Endothelial cell of umbilical vein (primary cell): ENCODE data around the gene MYO1A. TPM values are rescaled to one million over a fixed set of nuclear protein-coding genes. Genes with fewer than 3 reads are reported as not detected.

Experiments used
- BruUV-seq: library from RNA; stranded (reverse); fragments of 400-500 nt; replicated peaks from 2 replicates; lab custom pipeline; 2021; lab: Mats Ljungman, UMichigan
- CTCF ChIA-PET: fragments of 300-600, 350-600 bp; sonication (Branson Sonifier 250); formaldehyde crosslinking; loops from one replicate; lab custom pipeline; 2021; ENCODE audit warnings: antibody characterized with exemption, inconsistent platforms; lab: Charles Lee
- POLR2A ChIA-PET: fragments of 300-600, 350-600 bp; sonication (Branson Sonifier 250); formaldehyde crosslinking; loops from one replicate; lab custom pipeline; 2021; ENCODE audit warnings: antibody characterized with exemption, inconsistent platforms; lab: Charles Lee
- DNase-seq: peaks from one replicate; pipeline ENCODE4 v3.0.0-alpha.2; 2011; ENCODE audit warnings: low read depth, low spot score
- FAIRE-seq: peaks from 2 replicates; lab custom pipeline; 2011; peaks lifted over from hg19 to GRCh38; lab: Jason Lieb, UNC
- H2AFZ ChIP-seq: 2 replicates; pipeline ENCODE4 v1.6.0; 2012; ENCODE audit warnings: low read depth, low read length, control low read depth, inconsistent platforms
- H3K27ac ChIP-seq: 2 replicates; pipeline ENCODE4 v1.5.1; 2011; ENCODE audit warnings: low read depth, mild to moderate bottlenecking, control low read depth, low read length, moderate library complexity; ENCODE audit not compliant: insufficient read depth
- H3K27me3 ChIP-seq, 2 experiments: 2 replicates each; pipeline versions ENCODE4 v1.6.0 to v1.6.1; 2011; ENCODE audit warnings: low read length in 2 of 2, mixed read lengths in 1 of 2; ENCODE audit not compliant: control insufficient read depth in 2 of 2, insufficient read depth in 2 of 2
- H3K36me3 ChIP-seq, 2 experiments: 2 replicates in 1 of 2; 3 replicates in 1 of 2; pipeline ENCODE4 v1.5.1; 2011; ENCODE audit warnings: low read length in 2 of 2, mild to moderate bottlenecking in 1 of 2, moderate library complexity in 1 of 2; ENCODE audit not compliant: control insufficient read depth in 2 of 2, insufficient read depth in 2 of 2; ENCODE audit errors: extremely low read depth in 1 of 2
- H3K4me1 ChIP-seq: 3 replicates; pipeline ENCODE4 v1.5.1; 2011; ENCODE audit warnings: mild to moderate bottlenecking, low read length; ENCODE audit not compliant: control insufficient read depth, insufficient read depth; ENCODE audit errors: extremely low read depth
- H3K4me2 ChIP-seq: 2 replicates; pipeline ENCODE4 v1.6.1; 2011; ENCODE audit warnings: low read length, control low read depth, mixed read lengths; ENCODE audit not compliant: insufficient read depth
- H3K4me3 ChIP-seq, 3 experiments: fragments of 200-600 bp in 1 of 3; sonication (generic), shearing (Covaris generic) in 1 of 3; replicated peaks in 1 of 3; 2 replicates each; pipeline ENCODE4 v1.5.1; 2011 to 2016; ENCODE audit warnings: control low read depth in 3 of 3, low read length in 3 of 3, mild to moderate bottlenecking in 2 of 3, inconsistent platforms in 1 of 3, low read depth in 1 of 3, moderate library complexity in 1 of 3; ENCODE audit not compliant: insufficient read depth in 1 of 3
- H3K79me2 ChIP-seq: 2 replicates; pipeline ENCODE4 v1.6.0; 2012; ENCODE audit warnings: low read length, inconsistent platforms; ENCODE audit not compliant: control insufficient read depth, insufficient read depth
- H3K9ac ChIP-seq: replicated peaks from 2 replicates; pipeline ENCODE3; 2011; ENCODE audit warnings: low read length, control low read depth; ENCODE audit not compliant: insufficient read depth; ENCODE audit errors: extremely low read depth
- H3K9me1 ChIP-seq: replicated peaks from 3 replicates; pipeline ENCODE4 v1.6.0; 2011; ENCODE audit warnings: mild to moderate bottlenecking, low read length; ENCODE audit not compliant: control insufficient read depth, insufficient read depth; ENCODE audit errors: extremely low read depth
- H3K9me3 ChIP-seq: replicated peaks from 2 replicates; pipeline ENCODE4 v1.5.1; 2012; ENCODE audit warnings: low read length, inconsistent platforms; ENCODE audit not compliant: control insufficient read depth, insufficient read depth
- H4K20me1 ChIP-seq: replicated peaks from 2 replicates; pipeline ENCODE3; 2011; ENCODE audit warnings: mild to moderate bottlenecking, low read length; ENCODE audit not compliant: control insufficient read depth, insufficient read depth; ENCODE audit errors: extremely low read depth
- FOS ChIP-seq: IDR thresholded peaks from 2 replicates; pipeline ENCODE4 v1.6.1; 2011; ENCODE audit warnings: mild to moderate bottlenecking, low read length, moderate library complexity, borderline replicate concordance; ENCODE audit not compliant: insufficient read depth
- GATA2 ChIP-seq: IDR thresholded peaks from 2 replicates; pipeline ENCODE4 v1.7.0; 2011; ENCODE audit warnings: low read depth, mild to moderate bottlenecking, moderate library complexity, mixed read lengths, low read length; ENCODE audit not compliant: insufficient read length, insufficient read depth
- POLR2A ChIP-seq: IDR thresholded peaks from 2 replicates; pipeline ENCODE4 v1.6.1; 2012; ENCODE audit warnings: low read depth, mild to moderate bottlenecking, control low read depth, low read length
- POLR2AphosphoS5 ChIP-seq: IDR thresholded peaks from 2 replicates; pipeline ENCODE4 v1.6.1; 2012; ENCODE audit warnings: low read depth, mild to moderate bottlenecking, control low read depth, low read length, moderate library complexity; ENCODE audit not compliant: insufficient read depth
- dilution Hi-C: fragments of 300-500 bp; cut with MboI; formaldehyde crosslinking; loops from one replicate; pipeline ENCODE4 v1.15.0; 2019; ENCODE audit warnings: low sequenced_read_pairs; ENCODE audit not compliant: extremely low pct_ligation_motif_present
- intact Hi-C: fragments of 100-400 bp; cut with micrococcal nuclease; formaldehyde crosslinking; loops from one replicate; pipeline ENCODE4 v1.10.0; 2022
- polyA plus RNA-seq, 4 experiments: library from polyadenylated mRNA; depleted of rRNA in 3 of 4; stranded (reverse) in 3 of 4; unstranded in 1 of 4; fragments of >200 nt; gene quantifications; 2 replicates each; pipeline versions ENCODE4 v1.2.1 to v1.2.3, GENCODE V29; 2011 to 2012; ENCODE audit warnings: missing spikeins in 1 of 4
- total RNA-seq: library from RNA; stranded (reverse); gene quantifications from 2 replicates; pipeline ENCODE4 v1.2.3, GENCODE V29; 2021
- TF ChIP-seq, protein P1 (sequence below), 2 donors: IDR thresholded peaks; 1 replicate in 1 of 2; 2 replicates in 1 of 2; pipeline ENCODE4 v1.5.1; 2011; ENCODE audit warnings: low read length in 2 of 2, mild to moderate bottlenecking in 2 of 2, moderate library complexity in 2 of 2, control low read depth in 1 of 2, inconsistent platforms in 1 of 2, low read depth in 1 of 2; ENCODE audit not compliant: insufficient read depth in 1 of 2; ENCODE audit errors: extremely low read depth in 1 of 2
- TF ChIP-seq, protein P2 (sequence below): IDR thresholded peaks from 2 replicates; pipeline ENCODE4 v1.6.1; 2011; ENCODE audit not compliant: insufficient read depth, insufficient read length

MYO1A gene
- total and polyA plus RNA-seq, 2 donors (not counting 3 experiments of a cell fraction or from before 2014, with no cell fraction given) = not detected

DNA sequence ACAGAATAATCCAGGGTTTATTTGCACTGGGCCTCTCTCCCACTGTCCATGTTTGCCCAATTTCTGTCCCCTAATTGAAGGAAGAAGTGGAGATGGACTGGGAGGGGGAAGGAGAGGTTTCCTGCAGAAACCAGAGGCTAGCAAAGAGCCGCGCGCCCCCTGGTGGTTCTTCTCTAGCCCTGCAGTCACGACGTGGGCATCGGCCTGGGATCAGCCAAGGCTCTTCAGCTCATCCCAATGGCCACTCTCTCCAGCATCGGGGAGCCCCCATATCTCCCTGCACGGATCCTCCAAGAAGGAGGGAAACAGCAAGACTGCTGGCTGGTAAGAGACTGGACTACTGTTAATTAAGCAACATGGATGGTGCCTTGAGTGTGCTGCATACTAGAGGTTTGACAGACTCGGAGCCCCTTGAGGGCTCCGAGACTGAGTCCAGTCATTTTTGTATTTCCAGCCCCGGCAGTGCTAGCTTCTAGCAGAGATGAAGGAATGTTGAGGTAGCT, 62.3 kb downstream of the MYO1A start:
- Histone ChIP-seq H2AFZ (peak overlapping the region; percentile 15), H3K4me2 (peak overlapping the region; percentile 69), H3K4me1 (peaks cover 30% of the 10 kb centered on the region), H4K20me1 (no peaks in the 10 kb centered on the region), H3K27me3 (peaks cover 2 to 3% of the 10 kb centered on the region in 2 experiments), H3K9me3 (no peaks in the 10 kb centered on the region), H3K9me1 (no peaks in the 10 kb centered on the region), H3K9ac (no peak overlapping the region), H3K4me3 (no peak overlapping the region), H3K36me3 (no peaks in the 10 kb centered on the region), H3K79me2 (no peaks in the 10 kb centered on the region), H3K27ac (peak overlapping the region; percentile 3)
- TF ChIP-seq POLR2AphosphoS5 (no peak), FOS (no peak)
- TF ChIP-seq, protein P1, sequence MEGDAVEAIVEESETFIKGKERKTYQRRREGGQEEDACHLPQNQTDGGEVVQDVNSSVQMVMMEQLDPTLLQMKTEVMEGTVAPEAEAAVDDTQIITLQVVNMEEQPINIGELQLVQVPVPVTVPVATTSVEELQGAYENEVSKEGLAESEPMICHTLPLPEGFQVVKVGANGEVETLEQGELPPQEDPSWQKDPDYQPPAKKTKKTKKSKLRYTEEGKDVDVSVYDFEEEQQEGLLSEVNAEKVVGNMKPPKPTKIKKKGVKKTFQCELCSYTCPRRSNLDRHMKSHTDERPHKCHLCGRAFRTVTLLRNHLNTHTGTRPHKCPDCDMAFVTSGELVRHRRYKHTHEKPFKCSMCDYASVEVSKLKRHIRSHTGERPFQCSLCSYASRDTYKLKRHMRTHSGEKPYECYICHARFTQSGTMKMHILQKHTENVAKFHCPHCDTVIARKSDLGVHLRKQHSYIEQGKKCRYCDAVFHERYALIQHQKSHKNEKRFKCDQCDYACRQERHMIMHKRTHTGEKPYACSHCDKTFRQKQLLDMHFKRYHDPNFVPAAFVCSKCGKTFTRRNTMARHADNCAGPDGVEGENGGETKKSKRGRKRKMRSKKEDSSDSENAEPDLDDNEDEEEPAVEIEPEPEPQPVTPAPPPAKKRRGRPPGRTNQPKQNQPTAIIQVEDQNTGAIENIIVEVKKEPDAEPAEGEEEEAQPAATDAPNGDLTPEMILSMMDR (IDR thresholded peaks at IDR 0.05; ENCODE audit: extremely low read depth in 1 of 2, insufficient read depth in 1 of 2, low read depth in 1 of 2, low read length in 2 of 2) = peak; percentile 93
- ChIA-PET POLR2A (no interaction called here), CTCF (interaction anchor here (0.5 to 2.7 kb wide), 29 partner anchors 9 to 466 kb away, joined by 3 to 50 read pairs (median 4); partner anchors contain the start of genes HSD17B6, MYO1A, RBMS2 and STAT6)
- dilution Hi-C loops (no loop called here), intact Hi-C loops (loop anchor here (1.0 to 5.0 kb wide), 4 partner anchors 14 to 350 kb away; no protein-coding TSS in a partner anchor)
- peak; percentile 55 for DNase-seq
- no TSS peak for BruUV-seq
- peak; percentile 94 for FAIRE-seq

DNA sequence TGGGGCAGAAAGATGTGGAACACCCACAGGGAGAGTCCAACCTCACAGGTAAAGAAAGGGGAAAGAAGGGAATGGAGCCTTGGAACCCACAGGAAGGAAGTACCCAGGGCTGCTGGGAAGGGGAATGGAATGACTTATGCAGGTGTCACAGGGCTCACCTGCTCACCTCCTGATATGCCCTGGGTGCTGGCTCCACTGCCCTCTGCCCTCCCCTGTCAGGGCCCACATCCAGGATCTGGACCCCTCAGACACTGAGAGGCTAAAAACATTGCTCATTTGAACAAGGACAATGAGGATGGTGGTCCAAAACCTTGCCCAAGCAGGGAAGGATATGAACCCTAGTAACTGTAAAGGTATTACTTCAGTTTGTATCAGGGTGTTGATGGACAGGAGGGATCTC, 62.9 kb downstream of the MYO1A start:
- no peaks in the 10 kb centered on the region for H3K9me1 ChIP-seq
- peaks cover 2 to 3% of the 10 kb centered on the region in 2 experiments for H3K27me3 ChIP-seq

More for the DNA sequence above, 62.9 kb downstream of the MYO1A start:
- FAIRE-seq (no peak), DNase-seq (no peak)
- dilution Hi-C loops = no loop called here
- intact Hi-C loops = loop anchor here (1.0 to 5.0 kb wide), 4 partner anchors 14 to 350 kb away; no protein-coding TSS in a partner anchor
- TF ChIP-seq, protein P1 (IDR thresholded peaks at IDR 0.05; ENCODE audit: extremely low read depth in 1 of 2, insufficient read depth in 1 of 2, low read depth in 1 of 2, low read length in 2 of 2) = no peak
- TF ChIP-seq, protein P2, sequence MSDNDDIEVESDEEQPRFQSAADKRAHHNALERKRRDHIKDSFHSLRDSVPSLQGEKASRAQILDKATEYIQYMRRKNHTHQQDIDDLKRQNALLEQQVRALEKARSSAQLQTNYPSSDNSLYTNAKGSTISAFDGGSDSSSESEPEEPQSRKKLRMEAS = no peak
- no peak for TF ChIP-seq FOS
- TF ChIP-seq GATA2 = no peak
- TF ChIP-seq POLR2A = no peak
- Histone ChIP-seq H3K4me3 (no peak overlapping the region), H2AFZ (peak overlapping the region; percentile 15), H3K79me2 (no peaks in the 10 kb centered on the region), H3K9ac (no peak overlapping the region), H3K4me2 (no peak overlapping the region), H3K4me1 (peaks cover 30% of the 10 kb centered on the region), H3K36me3 (no peaks in the 10 kb centered on the region), H3K9me3 (no peaks in the 10 kb centered on the region), H3K27ac (no peak overlapping the region), H4K20me1 (no peaks in the 10 kb centered on the region)
- no TSS peak for BruUV-seq
- ChIA-PET CTCF (interaction anchor here (0.7 to 2.7 kb wide), 24 partner anchors 8 to 312 kb away, joined by 3 to 50 read pairs (median 6); partner anchors contain the start of genes HSD17B6 and STAT6), POLR2A (no interaction called here)
